OCI-LY7 (cell line): ENCODE measurements around the gene IFT25. TPM values are rescaled to one million over a fixed set of nuclear protein-coding genes. Genes with fewer than 3 reads are reported as not detected.
"Not testable (repeated sequence)": the region's sequence is repeated elsewhere in the genome, so short reads cannot be mapped to it uniquely, and the experiment has no call there.

ENCODE experiments used
- Bru-seq: library from RNA; stranded (reverse); fragments of 400-500 nt; gene quantifications from one replicate; lab custom pipeline; 2021; lab: Mats Ljungman, UMichigan
- BruChase-seq, 2 experiments: library from RNA; stranded (reverse); fragments of 400-500 nt; gene quantifications; one replicate each; lab custom pipeline; 2021; lab: Mats Ljungman, UMichigan
- BruUV-seq: library from RNA; stranded (reverse); fragments of 400-500 nt; replicated peaks from 2 replicates; lab custom pipeline; 2021; lab: Mats Ljungman, UMichigan
- CTCF ChIA-PET: fragments of 300-600 bp; sonication (Branson Sonifier 250); formaldehyde crosslinking; loops from one replicate; lab custom pipeline; 2022; ENCODE audit warnings: antibody characterized with exemption; ENCODE audit not compliant: unreplicated experiment; lab: Charles Lee
- POLR2A ChIA-PET: fragments of 300-600 bp; sonication (Branson Sonifier 250); formaldehyde crosslinking; loops from one replicate; lab custom pipeline; 2022; ENCODE audit warnings: antibody characterized with exemption; lab: Charles Lee
- DNase-seq: peaks from one replicate; pipeline ENCODE4 v3.0.0-alpha.2; 2015; ENCODE audit warnings: low spot score
- H2AFZ ChIP-seq: fragments of 200-600 bp; sonication (generic), shearing (Covaris generic); 2 replicates; pipeline ENCODE4 v1.6.1; 2014; ENCODE audit warnings: mild to moderate bottlenecking, antibody characterized with exemption, low read length, moderate library complexity
- H3K27ac ChIP-seq: fragments of 200-600 bp; sonication (generic); 2 replicates; pipeline ENCODE4 v1.5.1; 2014; ENCODE audit warnings: mixed run types, low read depth, mild to moderate bottlenecking, moderate library complexity, low read length, inconsistent platforms; ENCODE audit not compliant: poor library complexity, severe bottlenecking
- H3K36me3 ChIP-seq: fragments of 200-600 bp; sonication (generic); 2 replicates; pipeline ENCODE4 v1.6.1; 2014; ENCODE audit warnings: mild to moderate bottlenecking, antibody characterized with exemption, low read length, moderate library complexity, mixed read lengths; ENCODE audit not compliant: insufficient read depth
- H3K4me1 ChIP-seq: fragments of 200-600 bp; sonication (generic); 2 replicates; pipeline ENCODE4 v1.5.1; 2014; ENCODE audit warnings: mild to moderate bottlenecking, low read length; ENCODE audit not compliant: insufficient read depth, poor library complexity, severe bottlenecking
- H3K4me2 ChIP-seq: fragments of 200-600 bp; sonication (generic); 2 replicates; pipeline ENCODE4 v1.6.1; 2014; ENCODE audit warnings: mild to moderate bottlenecking, low read length
- H3K4me3 ChIP-seq: fragments of 200-600 bp; sonication (generic); 2 replicates; pipeline ENCODE4 v1.5.1; 2014; ENCODE audit warnings: mild to moderate bottlenecking, low read depth, low read length; ENCODE audit not compliant: poor library complexity, severe bottlenecking
- H3K79me2 ChIP-seq: fragments of 200-600 bp; sonication (generic); 2 replicates; pipeline ENCODE4 v1.6.1; 2016; ENCODE audit warnings: low read depth, mild to moderate bottlenecking, low read length, moderate library complexity, mixed read lengths; ENCODE audit not compliant: insufficient read depth
- H3K9me2 ChIP-seq: fragments of 200-600 bp; sonication (generic); 2 replicates; pipeline ENCODE4 v1.6.1; 2016; ENCODE audit warnings: mild to moderate bottlenecking, low read length, mixed read lengths; ENCODE audit not compliant: insufficient read depth
- H3K9me3 ChIP-seq: fragments of 200-600 bp; sonication (generic); 2 replicates; pipeline ENCODE4 v1.6.1; 2014; ENCODE audit warnings: mild to moderate bottlenecking, mixed run types, low read length, mixed read lengths
- H4K20me1 ChIP-seq: fragments of 200-600 bp; sonication (generic); 2 replicates; pipeline ENCODE4 v1.6.1; 2014; ENCODE audit warnings: mild to moderate bottlenecking, antibody characterized with exemption, low read length, moderate library complexity, mixed read lengths; ENCODE audit not compliant: insufficient read depth
- CTCF ChIP-seq: fragments of 200-600 bp; sonication (generic); conservative IDR thresholded peaks from 2 replicates; pipeline ENCODE4 v1.5.1; 2014; ENCODE audit warnings: mild to moderate bottlenecking, antibody characterized with exemption, low read length, moderate library complexity, mixed read lengths
- EZH2phosphoT487 ChIP-seq: fragments of 200-600 bp; sonication (generic); IDR thresholded peaks from 2 replicates; pipeline ENCODE4 v1.6.1; 2018; ENCODE audit warnings: low read depth, borderline replicate concordance, mild to moderate bottlenecking, mixed run types, antibody characterized with exemption, low read length, moderate library complexity, mixed read lengths
- intact Hi-C: fragments of 100-400 bp; cut with micrococcal nuclease; formaldehyde crosslinking; loops from one replicate; pipeline ENCODE4 v1.10.0; 2022; ENCODE audit not compliant: unreplicated experiment
- long read RNA-seq: library from polyadenylated mRNA; stranded (forward); transcript quantifications from one replicate; pipeline ENCODE4 v2.0.0, GENCODE V29; 2022
- total RNA-seq, 2 experiments: library from RNA; depleted of rRNA in 1 of 2; stranded (reverse); fragments of >200 nt in 1 of 2; shearing (Covaris generic) in 1 of 2; gene quantifications; 2 replicates each; pipeline ENCODE4 v1.2.3, GENCODE V29; 2014 to 2022

Gene IFT25
- total RNA-seq (2014; rRNA removed; shearing (Covaris generic)) (57.0 and 61.0 TPM in 2 replicates), total RNA-seq (2022) (45.2 and 45.4 TPM in 2 replicates), Bru-seq, nascent RNA (percentile 68 among the genes with signal in this experiment), BruChase-seq, experiment 1, labeled RNA remaining after a 6-hour chase (percentile 64 among the genes with signal in this experiment), BruChase-seq, experiment 2, labeled RNA remaining after a 2-hour chase (percentile 65 among the genes with signal in this experiment)
- long read RNA-seq, transcript HSPB11-201 (6 exons, 915 nt), result major isoform, 51 of 60 reads
- long read RNA-seq, partial matches to known transcripts, result 0 of 60 reads
- long read RNA-seq, other reads (novel, unspliced or antisense), result 8 of 60 reads

DNA sequence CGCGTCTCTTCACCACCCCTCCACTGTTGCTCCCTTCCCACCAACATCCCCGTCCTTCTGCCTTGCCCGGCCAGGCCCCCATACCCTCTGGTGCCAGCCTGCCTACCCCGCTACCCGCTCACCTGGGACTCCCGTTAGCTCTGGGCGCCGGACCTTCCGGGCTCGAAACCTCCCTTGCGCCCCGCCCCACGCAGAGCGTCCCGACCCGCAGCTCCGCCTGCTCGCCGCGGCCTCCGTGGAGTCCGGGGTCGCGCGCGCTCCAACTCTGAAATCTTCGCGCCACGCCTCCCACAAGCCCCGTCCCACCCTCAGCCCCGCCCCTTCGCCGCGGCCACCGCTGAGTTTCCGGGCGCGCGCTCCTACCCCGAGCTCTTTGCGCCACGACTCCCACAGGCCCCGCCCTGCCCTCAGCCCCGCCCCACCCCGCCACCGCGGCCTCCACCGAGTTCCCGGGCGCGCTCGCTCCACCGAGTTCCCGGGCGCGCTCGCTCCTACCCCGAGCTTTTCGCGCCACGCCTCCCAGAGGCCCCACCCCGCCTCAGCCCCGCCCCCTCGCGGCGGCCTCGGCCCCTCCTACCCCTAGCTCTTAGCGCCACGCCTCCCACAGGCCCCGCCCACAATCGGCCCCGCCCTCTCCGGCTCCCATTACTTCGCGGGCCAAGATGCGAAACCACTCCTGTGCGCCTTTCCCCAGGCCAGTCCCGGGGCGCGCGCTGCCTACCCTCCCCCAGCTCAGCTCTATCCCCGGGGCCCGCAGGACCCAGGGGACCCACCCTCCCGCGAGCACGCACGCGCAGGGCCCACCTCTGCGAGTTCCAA lies at the start of gene IFT25:
Gene IFT25, minus strand, starts transcription at position 267 of the 819 bp plus-strand sequence. CDS start 5,617 bp downstream, outside the sequence.
- peak; percentile 92 for DNase-seq
- ChIA-PET POLR2A (interaction anchor here (0.5 to 2.7 kb wide), 21 partner anchors 9 to 1230 kb away, joined by 3 to 16 read pairs (median 7); partner anchors contain the start of genes TCEANC2, TMEM59 and YIPF1), CTCF (interaction anchor here (0.6 to 1.8 kb wide), 13 partner anchors 11 to 864 kb away, joined by 3 to 9 read pairs (median 4); no protein-coding TSS in a partner anchor)
- Histone ChIP-seq H2AFZ (peak within 1 kb of the TSS; percentile 86), H3K9me3 (no peaks in the 10 kb centered on the region), H4K20me1 (no peaks in the 10 kb centered on the region), H3K4me3 (peak within 1 kb of the TSS; percentile 71), H3K27ac (peak within 1 kb of the TSS; percentile 50), H3K36me3 (peaks cover 7% of the 10 kb centered on the region; the same call in 1 of the 2 replicates), H3K4me1 (peaks cover 18% of the 10 kb centered on the region), H3K79me2 (peaks cover 34% of the 10 kb centered on the region; the same call in 1 of the 2 replicates), H3K9me2 (no peaks in the 10 kb centered on the region), H3K4me2 (peak within 1 kb of the TSS; percentile 97)
- no TSS peak for BruUV-seq
- intact Hi-C loops, result loop anchor here (1.0 to 5.0 kb wide), 3 partner anchors 68 to 619 kb away; partner anchors contain the start of gene NDC1
- TF ChIP-seq EZH2phosphoT487 (no peak), CTCF (no peak)

GRCh38 chr1:53994516-53994915 lies 49.0 kb upstream of the IFT25 start:
- H3K4me3 ChIP-seq, H4K20me1 ChIP-seq, H3K9me2 ChIP-seq, DNase-seq, H3K79me2 ChIP-seq, H3K4me1 ChIP-seq, H3K9me3 ChIP-seq, BruUV-seq, intact Hi-C loops, H3K27ac ChIP-seq, H3K4me2 ChIP-seq, CTCF ChIA-PET, H2AFZ ChIP-seq, H3K36me3 ChIP-seq: not testable (repeated sequence)
- POLR2A ChIA-PET, result interaction anchor here (0.7 kb wide), 1 partner anchor 35 kb away, joined by 5 read pairs; no protein-coding TSS in a partner anchor
